NCI-H1694 treated with DMSO at 0.1 percent for 48 hours (cell line): ENCODE results near the gene ZAP70.

ENCODE experiments used
- DNase-seq: peaks from one replicate; lab custom pipeline; 2025; lab: John Stamatoyannopoulos, UW

ZAP70 gene

DNA sequence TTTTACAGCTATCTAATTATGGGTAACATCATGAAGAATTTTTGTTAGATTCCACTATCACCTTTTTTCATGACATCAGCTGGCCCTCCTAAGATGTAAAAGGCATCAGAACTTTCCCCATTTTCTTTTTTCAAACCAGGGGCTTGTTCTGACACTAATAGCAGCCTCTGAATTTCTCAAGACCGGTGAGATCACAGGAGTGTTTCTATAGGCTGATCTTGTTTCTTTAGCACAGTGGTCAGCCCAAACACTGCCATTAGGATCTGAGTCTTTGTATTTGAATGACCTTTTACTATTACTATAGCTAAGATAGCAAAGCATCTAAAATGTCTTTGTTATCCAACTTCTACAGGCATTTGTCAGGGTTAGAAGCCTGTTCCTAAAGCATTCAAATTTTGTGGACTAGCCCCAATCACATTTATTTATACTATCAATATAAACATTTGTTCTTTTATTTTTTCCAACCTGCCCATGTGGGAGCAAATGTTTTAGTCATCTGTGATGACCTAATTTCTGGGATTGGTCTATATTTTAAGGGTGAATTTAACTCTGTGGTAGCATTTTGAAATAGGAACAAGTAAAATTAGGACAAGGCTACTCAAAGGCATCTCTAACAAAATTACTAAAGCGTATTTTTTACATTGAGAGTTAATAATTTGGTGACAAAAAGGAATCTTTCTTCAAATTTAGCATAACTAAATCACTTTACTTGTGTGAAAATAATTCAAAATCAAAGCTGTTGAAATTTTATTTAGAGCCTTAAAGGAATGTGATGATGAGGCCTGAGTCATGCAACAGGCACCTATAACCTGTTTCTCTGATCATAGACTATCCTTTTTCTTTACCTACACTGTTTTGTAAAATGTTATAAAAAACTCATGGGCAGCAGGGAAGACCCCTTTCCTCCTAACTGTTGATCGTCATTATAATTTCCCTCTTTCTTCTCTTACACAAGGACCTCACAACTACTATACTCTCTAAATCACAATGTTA is 39.3 kb downstream of the ZAP70 start:
- DNase-seq = no peak

- no peak for DNase-seq
Measured at GRCh38 chr2:97754690-97755346, 41.4 kb downstream of the ZAP70 start.

- no peak for DNase-seq
Measured at GRCh38 chr2:97755491-97755890, 42.1 kb downstream of the ZAP70 start.

DNA sequence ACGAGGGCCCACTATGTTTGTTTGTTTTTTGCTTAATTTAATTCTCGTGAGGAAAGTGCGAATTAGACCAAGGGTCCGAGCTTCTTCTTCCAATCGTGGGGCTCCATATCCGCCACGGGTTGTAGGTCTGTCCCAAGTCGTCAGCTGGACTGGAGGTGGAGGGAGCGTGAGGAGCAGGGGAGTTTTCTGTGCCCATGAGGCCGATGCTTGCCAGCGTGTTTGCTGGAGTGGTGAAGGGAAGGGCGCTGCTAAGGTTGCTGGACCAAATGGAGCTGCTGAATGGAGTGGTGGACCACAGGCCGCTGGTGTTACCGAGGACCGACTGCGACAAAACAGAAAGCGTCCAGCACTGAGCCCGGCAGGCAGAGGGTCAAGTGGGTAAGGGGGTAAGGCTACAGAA is 43.7 kb downstream of the ZAP70 start:
- no peak for DNase-seq

DNA sequence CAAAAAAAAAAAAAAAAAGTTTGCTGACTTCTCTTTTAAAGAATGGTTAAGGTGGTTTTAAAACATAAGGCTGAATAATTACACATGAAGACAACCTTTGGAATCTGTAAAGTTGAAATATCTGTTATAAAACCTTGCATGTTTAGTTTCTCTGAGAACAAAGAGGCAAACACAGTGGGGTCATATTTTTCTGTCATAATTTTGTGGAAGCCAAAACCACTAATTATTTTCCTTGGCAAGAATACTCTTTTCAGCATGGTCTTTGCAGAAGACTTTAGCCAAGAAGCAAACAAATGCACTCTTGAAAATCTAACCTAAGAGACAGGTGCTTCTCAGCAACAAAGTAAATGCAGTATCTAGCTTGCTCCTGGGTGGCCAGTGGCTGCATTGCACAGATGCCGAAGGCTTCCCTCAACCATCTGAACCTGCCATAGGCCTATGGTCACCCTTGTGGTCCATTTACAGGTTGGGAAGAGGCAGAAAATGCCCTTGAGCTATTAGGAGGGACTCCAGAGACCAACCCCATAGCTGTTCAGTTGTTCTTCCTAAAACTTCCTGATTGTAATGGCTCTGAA is 44.8 kb downstream of the ZAP70 start:
- no peak for DNase-seq

GRCh38 chr2:97759727-97760407 is 46.5 kb downstream of the ZAP70 start:
- no peak for DNase-seq

GRCh38 chr2:97760480-97761049 is 47.2 kb downstream of the ZAP70 start:
- DNase-seq = no peak

- DNase-seq = no peak
Measured at GRCh38 chr2:97761192-97761591, 47.8 kb downstream of the ZAP70 start.

GRCh38 chr2:97763176-97763845 is 49.9 kb downstream of the ZAP70 start:
- DNase-seq = no peak

DNA sequence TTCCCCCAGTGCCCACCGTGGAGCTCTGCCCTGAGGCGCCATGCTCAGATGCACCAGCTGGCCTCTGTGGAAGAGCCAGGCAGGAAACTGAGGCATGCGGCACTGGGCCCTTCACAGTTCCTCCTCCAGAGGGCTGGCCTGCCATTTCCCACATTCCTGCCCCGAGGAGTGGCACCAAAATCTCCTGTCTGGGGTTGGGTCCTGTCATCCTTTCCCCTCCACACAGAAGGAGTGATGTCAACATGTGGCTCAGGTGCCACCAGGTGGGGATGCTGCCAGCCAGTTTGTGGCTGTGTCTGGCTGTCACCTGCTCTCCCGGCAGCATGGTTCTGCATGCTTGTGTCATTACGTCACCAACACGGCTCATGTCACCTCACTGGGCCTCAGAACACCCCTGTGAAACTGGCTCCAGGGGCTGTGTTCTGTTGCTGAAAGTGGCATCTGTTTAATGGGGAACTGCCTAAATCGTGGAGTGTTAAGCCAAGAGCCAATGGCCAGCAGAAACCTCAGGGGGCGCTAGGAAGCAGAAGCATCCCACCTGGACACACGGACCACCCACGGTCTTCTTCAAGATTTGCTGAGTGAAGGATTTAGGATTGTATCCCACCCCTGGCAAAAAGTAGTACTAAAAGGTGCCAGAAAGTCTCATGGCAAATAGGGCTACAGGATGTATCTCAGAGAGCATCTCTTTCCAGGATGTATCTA is 51.3 kb downstream of the ZAP70 start:
- DNase-seq = no peak

DNA sequence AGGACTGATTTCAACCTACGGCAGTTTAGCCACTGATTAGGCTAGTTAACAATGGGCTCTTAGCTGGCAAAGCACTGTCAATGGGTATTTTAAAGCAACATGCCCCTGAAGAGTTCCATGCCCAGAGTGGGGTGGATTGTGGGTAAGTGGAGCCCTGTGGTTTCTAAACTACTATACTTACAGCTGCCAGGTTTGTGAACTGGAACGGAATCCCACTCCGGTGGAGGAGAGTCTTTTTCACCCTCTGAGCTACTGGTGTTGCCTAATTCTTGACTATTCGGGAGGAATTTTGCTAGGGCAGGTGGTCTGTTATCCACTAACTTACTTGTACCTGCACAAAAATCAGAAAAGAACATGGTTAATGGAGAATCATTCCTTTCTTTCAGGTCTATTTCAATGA is 52.6 kb downstream of the ZAP70 start:
- no peak for DNase-seq

GRCh38 chr2:97766567-97766966 is 53.2 kb downstream of the ZAP70 start:
- DNase-seq = no peak

GRCh38 chr2:97769308-97769707 is 55.9 kb downstream of the ZAP70 start:
- no peak for DNase-seq

DNA sequence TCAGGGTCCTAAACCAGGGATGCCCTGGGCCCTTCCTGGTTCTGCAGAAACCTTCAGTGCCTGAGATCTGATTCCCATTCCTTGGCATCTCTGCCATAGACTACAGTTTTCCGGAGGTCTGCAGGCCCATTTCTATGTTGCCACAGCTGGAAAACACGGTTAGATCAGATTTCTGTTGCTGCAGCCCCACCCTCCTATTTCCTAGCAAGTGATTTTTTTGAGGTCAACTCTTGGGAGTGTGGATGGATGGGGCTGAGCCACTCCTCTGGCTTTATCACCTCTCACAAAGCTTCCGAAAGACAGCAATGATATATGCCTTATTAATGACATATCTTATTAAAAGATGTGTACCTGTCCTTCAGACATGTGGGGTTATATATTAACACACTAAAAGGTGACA is 56.3 kb downstream of the ZAP70 start:
- no peak for DNase-seq

DNA sequence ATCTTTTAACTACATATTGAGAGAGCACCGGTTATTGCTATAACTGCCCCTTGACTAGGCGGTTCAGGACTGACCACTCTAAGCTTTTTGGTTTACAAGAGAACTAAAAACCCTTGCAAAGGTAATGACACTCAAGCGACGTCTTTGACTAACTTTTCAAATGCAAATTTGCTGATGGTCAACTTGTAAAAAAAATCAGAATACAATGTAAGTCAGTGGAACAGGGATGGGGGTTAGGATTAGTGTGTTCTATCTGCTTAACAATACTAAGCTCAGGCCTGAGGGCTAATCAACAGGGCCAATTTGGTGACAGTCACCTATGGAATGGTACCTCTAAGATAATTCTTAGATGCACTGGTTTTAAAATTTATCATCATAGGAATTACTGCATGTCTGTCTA is 57.1 kb downstream of the ZAP70 start:
- DNase-seq = no peak

DNA sequence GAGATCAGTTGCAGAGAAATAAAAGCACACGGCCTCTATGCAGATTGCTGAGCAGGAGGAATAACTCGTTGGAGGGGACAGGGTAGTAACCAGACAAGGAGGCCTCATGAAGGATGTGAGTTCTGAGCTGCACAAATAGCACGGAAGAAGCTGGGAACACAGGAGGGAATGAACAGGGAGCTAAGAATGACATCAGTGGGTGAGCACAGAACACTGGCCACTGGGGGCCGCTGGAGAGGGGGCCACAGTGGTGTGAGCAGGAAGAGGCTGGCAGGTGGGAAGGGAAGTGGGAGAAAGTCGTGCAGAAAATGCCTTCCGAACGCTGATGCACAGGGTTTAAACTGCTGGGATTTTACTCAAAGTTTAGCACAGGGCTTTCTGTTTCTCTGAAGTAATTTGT is 61.0 kb downstream of the ZAP70 start:
- no peak for DNase-seq

GRCh38 chr2:97775074-97775473 is 61.7 kb downstream of the ZAP70 start:
- DNase-seq = no peak

DNA sequence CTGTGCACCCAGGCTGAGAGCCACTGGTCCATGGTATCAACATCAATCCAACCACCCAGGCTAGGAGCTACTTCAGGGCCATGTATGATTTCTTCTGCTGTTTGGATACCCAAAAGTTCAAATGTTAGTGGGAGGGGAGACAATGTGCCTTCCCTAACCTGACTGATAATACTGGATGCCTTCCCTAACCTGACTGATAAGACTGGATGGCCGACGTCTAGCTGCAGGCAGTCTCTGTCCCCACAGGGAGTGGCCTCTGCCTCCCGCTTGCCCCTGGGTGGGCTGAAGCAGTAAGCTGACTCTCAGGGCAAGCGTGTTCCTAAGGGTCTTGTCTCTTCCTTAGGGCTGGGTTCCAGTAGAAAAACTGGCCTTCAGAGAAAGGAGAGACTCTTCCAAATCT is 65.8 kb downstream of the ZAP70 start:
- DNase-seq = no peak

- no peak for DNase-seq
Measured at GRCh38 chr2:97781981-97782380, 68.6 kb downstream of the ZAP70 start.

DNA sequence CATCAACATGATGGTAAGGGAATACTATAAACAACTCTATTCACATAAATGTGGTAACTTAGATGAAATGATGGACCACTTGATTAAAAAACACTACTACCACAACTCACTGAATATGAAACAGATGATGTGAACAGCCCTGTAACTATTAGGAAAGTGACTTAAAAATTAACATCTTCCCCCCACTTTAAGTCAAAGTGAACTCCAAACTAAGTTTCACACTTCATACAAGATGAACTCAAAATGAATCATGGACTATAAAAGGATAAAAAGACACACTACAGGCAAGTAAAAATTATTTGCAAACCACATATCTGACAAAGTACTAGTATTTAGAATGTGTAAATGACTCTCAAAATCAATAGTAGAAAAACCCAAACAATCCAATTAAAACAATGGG is 71.6 kb downstream of the ZAP70 start:
- no peak for DNase-seq

- no peak for DNase-seq
Measured at GRCh38 chr2:97785818-97786217, 72.4 kb downstream of the ZAP70 start.
